Mucosa of stomach (tissue), 1 donor: ENCODE results near the gene HNRNPK.

Source experiments
- H3K27me3 ChIP-seq: one replicate; pipeline ENCODE4 v1.7.0; 2013; ENCODE audit warnings: mild to moderate bottlenecking, low read length; ENCODE audit not compliant: control insufficient read depth, insufficient read depth
- H3K36me3 ChIP-seq: one replicate; pipeline ENCODE4 v1.7.0; 2013; ENCODE audit warnings: low read length; ENCODE audit not compliant: control insufficient read depth, insufficient read depth
- H3K4me1 ChIP-seq: one replicate; pipeline ENCODE4 v1.7.0; 2013; ENCODE audit warnings: mild to moderate bottlenecking, low read length; ENCODE audit not compliant: control insufficient read depth, insufficient read depth
- H3K4me3 ChIP-seq: one replicate; pipeline ENCODE4 v1.7.0; 2013; ENCODE audit warnings: low read length
- H3K9ac ChIP-seq: one replicate; pipeline ENCODE4 v1.7.0; 2013; ENCODE audit warnings: mild to moderate bottlenecking, low read length, moderate library complexity
- H3K9me3 ChIP-seq: one replicate; pipeline ENCODE4 v1.7.0; 2013; ENCODE audit warnings: mild to moderate bottlenecking, low read length, moderate library complexity; ENCODE audit not compliant: control insufficient read depth
- donor health status: Pancreatic carcinoma.

The HNRNPK gene

GRCh38 chr9:83991355-83991754 lies 11.3 kb upstream of the HNRNPK start:
- H3K4me3 ChIP-seq, result no peak overlapping the region
- H3K9me3 ChIP-seq, result no peaks in the 10 kb centered on the region
- no peaks in the 10 kb centered on the region for H3K27me3 ChIP-seq
- H3K4me1 ChIP-seq, result peaks cover 21% of the 10 kb centered on the region
- no peak overlapping the region for H3K9ac ChIP-seq
- H3K36me3 ChIP-seq, result no peaks in the 10 kb centered on the region

GRCh38 chr9:83988411-83988810 lies 8.4 kb upstream of the HNRNPK start:
- no peaks in the 10 kb centered on the region for H3K36me3 ChIP-seq
- H3K9ac ChIP-seq, result no peak overlapping the region
- peaks cover 21% of the 10 kb centered on the region for H3K4me1 ChIP-seq

GRCh38 chr9:83987402-83987791 lies 7.4 kb upstream of the HNRNPK start:
- Histone ChIP-seq H3K9me3 (no peaks in the 10 kb centered on the region), H3K27me3 (no peaks in the 10 kb centered on the region), H3K4me1 (peaks cover 14% of the 10 kb centered on the region), H3K4me3 (no peak overlapping the region), H3K36me3 (no peaks in the 10 kb centered on the region), H3K9ac (no peak overlapping the region)

More at GRCh38 chr9:83988411-83988810, 8.4 kb upstream of the HNRNPK start:
- no peak overlapping the region for H3K4me3 ChIP-seq
- H3K27me3 ChIP-seq, result no peaks in the 10 kb centered on the region
- no peaks in the 10 kb centered on the region for H3K9me3 ChIP-seq

DNA sequence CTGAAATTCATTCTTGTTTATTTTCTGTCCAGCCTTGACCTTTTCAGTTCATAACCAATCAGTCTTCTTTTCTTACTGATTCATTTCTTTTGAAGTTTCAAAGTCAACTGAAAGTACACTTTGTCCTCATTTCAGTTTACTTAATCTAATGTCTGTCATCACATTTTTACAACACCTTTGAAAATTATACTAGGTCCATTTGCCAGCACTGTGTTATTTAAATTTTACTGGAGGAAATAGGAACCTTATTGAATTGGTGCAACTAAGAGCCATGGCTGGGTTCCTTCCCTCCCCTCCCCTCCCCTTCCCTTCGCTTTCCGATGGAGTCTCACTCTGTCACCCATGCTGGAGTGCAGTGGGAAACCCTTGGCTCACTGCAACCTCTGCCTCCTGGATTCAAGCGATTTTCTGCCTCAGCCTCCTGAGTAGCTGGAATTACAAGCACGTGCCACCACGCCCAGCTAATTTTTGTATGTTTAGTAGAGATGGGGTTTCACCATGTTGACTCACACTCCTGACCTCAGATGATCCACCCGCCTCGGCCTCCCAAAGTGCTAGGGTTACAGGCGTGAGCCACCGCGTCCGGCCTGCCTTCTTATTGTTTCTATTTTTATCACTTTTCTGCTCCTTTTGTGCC lies 6.9 kb upstream of the HNRNPK start:
- no peak overlapping the region for H3K4me3 ChIP-seq
- peaks cover 9% of the 10 kb centered on the region for H3K4me1 ChIP-seq
- no peaks in the 10 kb centered on the region for H3K27me3 ChIP-seq
- no peak overlapping the region for H3K9ac ChIP-seq
- H3K9me3 ChIP-seq, result no peaks in the 10 kb centered on the region
- H3K36me3 ChIP-seq, result no peaks in the 10 kb centered on the region

GRCh38 chr9:83986195-83986594 lies 6.2 kb upstream of the HNRNPK start:
- Histone ChIP-seq H3K36me3 (no peaks in the 10 kb centered on the region), H3K27me3 (no peaks in the 10 kb centered on the region), H3K4me3 (no peak overlapping the region), H3K9ac (no peak overlapping the region), H3K9me3 (no peaks in the 10 kb centered on the region), H3K4me1 (peaks cover 8% of the 10 kb centered on the region)

DNA sequence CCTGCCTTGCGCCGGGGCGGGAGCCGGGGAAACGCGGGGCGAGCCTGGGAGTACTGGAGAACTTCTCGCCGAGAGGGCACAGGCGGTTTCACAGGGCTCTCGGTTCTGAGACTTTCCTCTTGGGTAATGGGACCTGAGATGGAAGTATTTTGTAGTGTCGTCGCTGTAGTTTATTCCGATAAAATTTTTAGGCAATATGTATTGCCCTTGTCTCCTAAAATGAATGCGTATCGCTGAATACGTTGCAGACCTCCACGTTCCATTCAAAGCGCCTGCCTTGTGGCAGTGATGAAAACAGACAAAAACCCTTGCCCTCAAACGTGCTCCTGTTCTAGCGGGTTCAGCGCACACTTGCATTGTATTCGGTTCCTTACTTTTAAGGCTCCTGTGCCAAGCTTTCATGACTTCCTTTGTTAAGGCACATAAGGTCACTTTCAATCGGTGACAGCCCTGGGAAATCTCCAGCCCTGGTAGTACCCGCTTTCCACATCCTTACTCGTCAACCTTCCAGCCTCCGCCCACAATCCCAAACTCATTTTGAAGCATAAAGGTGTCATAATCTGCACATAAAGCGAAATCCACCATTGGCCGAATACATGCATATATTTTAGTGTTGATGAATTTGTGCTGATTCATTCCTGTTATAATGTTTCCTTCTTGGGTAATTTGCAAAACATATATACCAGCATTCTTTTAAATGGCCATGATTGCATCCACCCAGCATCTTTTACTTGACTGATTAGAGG lies 1.3 kb upstream of the HNRNPK start:
- Histone ChIP-seq H3K9ac (peak overlapping the region; percentile 100), H3K4me3 (peak overlapping the region; percentile 52), H3K36me3 (no peaks in the 10 kb centered on the region), H3K4me1 (peaks cover 10% of the 10 kb centered on the region), H3K27me3 (no peaks in the 10 kb centered on the region), H3K9me3 (no peaks in the 10 kb centered on the region)

GRCh38 chr9:83980395-83981125 lies 545 bp upstream of the HNRNPK start, which contains the start of gene RMI1:
TSS of gene RMI1 (plus strand) at chr9:83980805. CDS start at chr9:84000987, 20,182 bp downstream.
- H3K4me1 ChIP-seq, result peaks cover 10% of the 10 kb centered on the region

GRCh38 chr9:83978992-83979811 lies 813 bp downstream of the HNRNPK start:
- H3K27me3 ChIP-seq, result no peaks in the 10 kb centered on the region
- no peaks in the 10 kb centered on the region for H3K9me3 ChIP-seq
- peaks cover 7% of the 10 kb centered on the region for H3K36me3 ChIP-seq
- peak overlapping the region; percentile 100 for H3K9ac ChIP-seq
- H3K4me3 ChIP-seq, result peak overlapping the region; percentile 52
- H3K4me1 ChIP-seq, result peaks cover 10% of the 10 kb centered on the region

More at GRCh38 chr9:83980395-83981125, 545 bp upstream of the HNRNPK start, which contains the start of gene RMI1:
- H3K27me3 ChIP-seq, result no peaks in the 10 kb centered on the region
- peak within 1 kb of the TSS; percentile 100 for H3K9ac ChIP-seq
- peak within 1 kb of the TSS; percentile 52 for H3K4me3 ChIP-seq
- H3K36me3 ChIP-seq, result peaks cover under 1% of the 10 kb centered on the region
- no peaks in the 10 kb centered on the region for H3K9me3 ChIP-seq

DNA sequence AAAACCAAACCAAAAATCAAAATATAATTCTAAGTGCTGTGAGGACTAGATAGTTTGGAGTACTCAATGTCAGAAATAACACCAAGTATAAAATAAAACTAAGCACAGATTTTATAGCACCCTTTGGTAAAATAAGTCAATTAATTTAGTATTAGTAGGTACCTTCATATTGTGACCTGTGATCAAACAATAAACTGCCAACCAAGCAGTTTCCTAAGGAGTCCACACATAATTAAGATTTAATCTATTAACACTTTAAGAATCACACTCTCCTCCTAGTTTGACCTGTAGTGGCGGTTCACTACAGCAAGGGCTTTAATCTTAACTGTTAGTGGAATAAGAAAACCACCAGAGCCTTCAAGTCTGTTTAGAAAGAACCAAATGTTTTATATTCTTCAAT lies 2.8 kb downstream of the HNRNPK start:
- H3K4me1 ChIP-seq, result peaks cover 10% of the 10 kb centered on the region
- H3K4me3 ChIP-seq, result no peak overlapping the region
- peaks cover 19% of the 10 kb centered on the region for H3K36me3 ChIP-seq
- H3K9ac ChIP-seq, result no peak overlapping the region
- no peaks in the 10 kb centered on the region for H3K27me3 ChIP-seq
- no peaks in the 10 kb centered on the region for H3K9me3 ChIP-seq

DNA sequence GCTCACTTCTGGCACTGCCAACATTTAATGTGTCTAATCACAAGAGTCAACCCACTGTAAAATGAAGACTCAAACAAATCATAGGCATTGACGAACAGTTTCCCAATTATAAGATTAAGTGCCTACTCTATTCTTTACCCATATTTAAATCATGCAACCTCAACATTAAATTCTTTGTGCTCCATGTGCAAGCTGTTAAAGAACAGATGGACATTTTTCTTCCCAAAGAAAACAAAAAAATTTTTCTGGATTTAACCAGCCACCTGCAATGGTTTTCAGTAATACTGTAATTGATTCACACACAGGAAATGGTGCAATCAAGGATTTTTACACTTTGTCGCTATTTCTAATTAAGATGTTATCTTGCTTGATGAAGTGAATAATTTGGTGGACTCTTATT lies 3.6 kb downstream of the HNRNPK start:
- Histone ChIP-seq H3K36me3 (peaks cover 21% of the 10 kb centered on the region), H3K9ac (no peak overlapping the region), H3K4me1 (peaks cover 10% of the 10 kb centered on the region), H3K9me3 (no peaks in the 10 kb centered on the region), H3K4me3 (no peak overlapping the region), H3K27me3 (no peaks in the 10 kb centered on the region)

- H3K4me3 ChIP-seq, result no peak overlapping the region
- peaks cover 26% of the 10 kb centered on the region for H3K36me3 ChIP-seq
- H3K4me1 ChIP-seq, result peaks cover 10% of the 10 kb centered on the region
Observed at GRCh38 chr9:83975300-83975699, 4.7 kb downstream of the HNRNPK start.

More at GRCh38 chr9:83975300-83975699, 4.7 kb downstream of the HNRNPK start:
- H3K9ac ChIP-seq, result no peak overlapping the region
- H3K27me3 ChIP-seq, result no peaks in the 10 kb centered on the region
- H3K9me3 ChIP-seq, result no peaks in the 10 kb centered on the region
